ENCODE data around the gene RPA1.

Gene RPA1

DNA sequence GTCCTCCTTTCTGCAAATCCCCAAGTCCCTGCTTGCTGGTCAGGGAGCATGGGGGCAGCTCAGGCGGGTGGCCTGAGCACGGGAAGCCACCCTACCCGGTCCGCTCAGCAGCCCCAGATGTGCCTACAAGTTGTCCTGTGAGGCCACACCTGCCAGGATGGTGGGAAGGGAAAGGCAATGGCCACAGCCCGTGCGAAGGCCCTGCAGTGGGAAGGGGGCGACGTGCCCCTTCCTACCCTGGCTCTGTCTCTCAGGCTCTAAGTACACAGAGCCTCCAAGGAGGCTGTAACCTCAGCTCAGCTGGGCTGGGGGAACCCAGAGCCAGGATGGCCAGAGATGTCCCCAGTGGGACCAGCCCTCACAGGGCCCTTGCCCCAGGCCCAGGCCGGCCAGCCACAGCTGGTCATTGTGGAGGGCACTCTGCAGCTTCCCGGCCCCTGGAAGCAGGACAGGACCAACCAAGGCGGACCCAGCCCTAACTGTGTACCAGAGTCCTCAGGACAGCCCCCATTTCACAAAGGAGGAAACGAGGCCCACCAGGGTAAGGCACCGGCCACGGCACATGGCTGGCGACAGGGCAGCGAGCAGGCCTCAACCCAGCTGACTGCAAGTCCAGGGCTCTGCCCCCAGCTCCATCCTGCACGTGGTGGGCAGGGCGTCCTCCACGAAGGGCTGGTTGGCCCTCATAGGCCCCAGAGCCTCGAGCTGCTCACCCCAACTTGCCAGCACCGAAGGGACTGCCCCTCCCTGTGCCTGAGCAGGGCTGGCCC lies 113.0 kb downstream of the RPA1 start:
- no peak for DNase-seq (ENCODE audit: low read depth)

DNA sequence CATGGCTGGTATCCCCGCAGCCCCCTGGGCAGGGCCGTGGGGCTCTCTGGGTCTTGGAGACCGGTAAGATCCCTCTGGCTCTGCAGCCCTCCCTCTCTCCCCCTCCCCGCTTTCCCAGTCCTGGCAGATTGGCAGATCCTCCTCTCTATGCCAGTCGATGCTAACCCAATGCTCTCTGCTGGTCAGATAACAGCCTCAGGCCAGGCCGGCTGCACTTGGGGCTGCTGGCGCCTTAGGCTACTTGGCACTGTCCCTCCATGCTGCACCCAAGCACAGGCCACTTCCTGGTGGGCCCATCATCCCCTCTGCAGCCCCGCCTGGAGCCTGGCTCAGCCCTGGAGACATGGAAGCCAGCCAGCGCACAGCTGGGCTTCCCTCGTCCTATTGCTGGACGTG lies 113.6 kb downstream of the RPA1 start:
- no peak for DNase-seq (ENCODE audit: low read depth)

DNA sequence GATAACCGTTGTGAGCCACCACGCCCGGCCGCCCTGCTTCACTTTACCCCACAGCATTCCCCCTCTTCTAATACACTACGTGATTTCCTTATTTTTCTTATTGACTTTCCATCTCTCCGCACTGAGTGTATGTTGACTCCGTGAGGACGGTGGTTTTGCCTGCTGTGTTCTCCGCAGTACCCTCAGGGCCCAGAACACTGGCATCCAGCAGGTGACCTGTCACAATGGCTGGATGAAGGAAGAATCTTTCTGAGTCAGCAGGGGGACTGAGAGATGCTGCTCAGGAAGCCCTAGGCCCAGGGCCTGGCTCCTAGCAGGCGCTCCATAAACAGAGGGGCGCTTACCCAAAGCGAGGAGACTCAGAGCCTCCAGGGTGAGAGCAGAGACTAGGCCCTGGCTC lies 115.8 kb downstream of the RPA1 start:
- DNase-seq (ENCODE audit: low read depth), result no peak

DNA sequence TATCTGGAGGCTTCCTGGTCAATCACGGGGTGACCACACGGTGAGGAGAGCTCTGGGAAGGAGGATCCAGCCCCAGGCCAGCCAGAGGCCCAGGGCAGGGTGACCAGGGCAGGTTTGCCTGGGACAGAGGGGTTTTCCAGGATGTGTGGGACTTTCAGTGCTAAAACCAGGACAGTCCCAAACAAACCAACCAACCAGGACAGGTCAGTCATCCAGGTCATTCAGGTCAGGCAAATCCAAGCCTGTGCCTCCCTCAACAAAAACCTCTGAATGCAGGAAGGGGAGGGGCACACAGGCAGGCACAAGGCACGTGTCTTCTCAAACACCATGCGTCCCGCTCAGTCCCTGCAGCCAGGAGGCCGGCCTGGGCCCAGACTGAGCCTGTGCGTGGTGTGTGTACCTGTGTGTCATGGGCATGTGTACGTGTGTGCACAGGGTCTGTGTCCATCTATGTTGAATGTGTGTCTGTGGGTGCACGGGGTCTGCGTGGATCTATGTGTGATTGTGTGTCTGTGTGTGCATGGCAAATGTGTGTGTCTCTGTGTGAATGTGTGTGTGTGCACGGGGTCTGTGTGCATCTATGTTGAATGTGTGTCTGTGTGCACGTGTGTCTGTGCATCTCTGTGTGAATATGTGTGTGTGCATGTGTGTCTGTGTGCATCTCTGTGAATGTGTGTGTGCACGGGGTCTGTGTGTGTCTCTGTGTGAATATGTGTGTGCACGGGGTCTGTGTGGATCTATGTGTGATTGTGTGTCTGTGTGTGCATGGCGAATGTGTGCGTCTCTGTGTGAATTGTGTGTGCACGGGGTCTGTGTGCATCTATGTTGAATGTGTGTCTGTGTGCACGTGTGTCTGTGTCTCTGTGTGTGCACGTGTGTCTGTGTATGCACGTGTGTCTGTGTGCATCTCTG lies 116.5 kb downstream of the RPA1 start:
- no peak for DNase-seq (ENCODE audit: low read depth)

DNA sequence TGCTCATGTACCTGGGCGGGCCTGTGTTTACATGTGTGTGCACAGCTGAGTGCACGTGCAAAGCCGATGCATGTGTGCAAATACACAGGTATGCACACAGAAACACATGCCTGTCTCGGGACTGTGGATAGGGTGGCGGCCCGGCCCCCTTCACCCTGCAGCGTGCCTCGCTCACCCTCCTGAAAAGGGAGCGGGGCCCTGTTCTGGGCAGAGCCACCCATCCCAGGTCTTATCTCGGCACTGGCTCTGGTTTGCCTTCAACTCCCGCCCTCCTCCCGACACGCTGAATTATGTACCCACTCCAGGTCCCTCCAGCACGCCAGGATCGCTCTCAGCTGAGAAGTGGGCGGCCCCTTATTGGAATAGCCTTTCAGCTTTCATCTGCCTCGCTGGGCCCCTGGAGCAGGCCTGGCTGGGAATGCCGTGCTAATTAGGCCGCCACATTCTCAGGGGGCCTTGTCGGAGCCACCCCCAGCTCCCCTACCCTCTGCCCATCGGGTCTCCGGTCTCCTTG lies 117.5 kb downstream of the RPA1 start:
- no peak for DNase-seq (ENCODE audit: low read depth)

DNA sequence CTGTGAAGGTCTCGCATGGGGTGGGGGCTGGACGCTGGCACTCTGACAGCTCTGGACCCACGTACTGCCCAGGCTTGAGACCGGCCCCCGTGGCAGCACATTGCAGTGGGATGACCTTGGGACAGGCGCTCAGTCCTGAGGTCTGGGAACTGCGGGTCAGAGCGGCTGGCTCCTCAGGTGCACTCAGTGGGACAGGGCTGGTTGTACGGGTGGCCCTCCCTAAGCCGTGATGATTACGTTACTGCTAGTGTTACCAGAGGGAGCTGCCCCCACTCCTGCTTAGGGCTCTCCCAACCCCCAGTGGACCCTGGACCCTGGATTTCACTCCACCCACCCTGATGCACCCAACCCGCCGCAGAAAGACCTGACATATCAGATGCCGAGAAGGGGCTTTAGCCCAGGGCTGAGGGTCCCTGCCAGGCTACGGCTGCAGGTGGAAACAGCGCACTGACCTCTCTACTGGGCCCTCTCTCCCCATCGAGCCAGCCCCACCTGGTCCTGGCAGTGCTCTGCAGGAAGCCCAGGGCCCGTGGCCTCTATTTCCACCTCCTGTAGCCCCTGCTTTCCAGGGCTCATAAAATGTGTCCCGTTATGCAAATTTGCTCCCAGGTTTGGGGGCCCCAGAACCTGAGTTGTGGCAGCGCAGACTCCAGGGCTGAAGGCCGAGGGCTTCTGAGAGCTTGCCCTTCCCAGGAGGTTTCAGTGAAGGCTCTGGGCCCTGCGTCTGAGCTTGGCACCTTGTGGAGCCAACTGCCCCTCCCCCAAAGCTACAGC lies 118.1 kb downstream of the RPA1 start:
- DNase-seq (ENCODE audit: low read depth), result no peak

DNA sequence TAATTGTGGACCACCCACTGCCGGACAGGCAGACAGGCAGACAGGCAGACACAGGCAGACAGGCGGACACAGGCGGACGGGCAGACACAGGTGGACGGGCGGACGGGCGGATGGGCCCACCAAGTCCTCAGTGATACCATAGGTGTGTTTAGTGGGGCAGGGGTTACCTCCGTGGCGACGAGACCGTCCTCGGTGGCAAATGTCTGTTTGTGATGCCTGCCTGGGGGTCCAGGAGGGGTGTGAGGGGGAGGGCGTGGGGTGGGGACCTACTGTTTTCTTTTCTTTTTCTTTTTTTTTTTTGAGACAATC lies 118.7 kb downstream of the RPA1 start:
- no peak for DNase-seq (ENCODE audit: low read depth)

Measured in iris pigment epithelial cell (primary cell).